ENCODE measurements around the gene FAM229A.

FAM229A gene

DNA sequence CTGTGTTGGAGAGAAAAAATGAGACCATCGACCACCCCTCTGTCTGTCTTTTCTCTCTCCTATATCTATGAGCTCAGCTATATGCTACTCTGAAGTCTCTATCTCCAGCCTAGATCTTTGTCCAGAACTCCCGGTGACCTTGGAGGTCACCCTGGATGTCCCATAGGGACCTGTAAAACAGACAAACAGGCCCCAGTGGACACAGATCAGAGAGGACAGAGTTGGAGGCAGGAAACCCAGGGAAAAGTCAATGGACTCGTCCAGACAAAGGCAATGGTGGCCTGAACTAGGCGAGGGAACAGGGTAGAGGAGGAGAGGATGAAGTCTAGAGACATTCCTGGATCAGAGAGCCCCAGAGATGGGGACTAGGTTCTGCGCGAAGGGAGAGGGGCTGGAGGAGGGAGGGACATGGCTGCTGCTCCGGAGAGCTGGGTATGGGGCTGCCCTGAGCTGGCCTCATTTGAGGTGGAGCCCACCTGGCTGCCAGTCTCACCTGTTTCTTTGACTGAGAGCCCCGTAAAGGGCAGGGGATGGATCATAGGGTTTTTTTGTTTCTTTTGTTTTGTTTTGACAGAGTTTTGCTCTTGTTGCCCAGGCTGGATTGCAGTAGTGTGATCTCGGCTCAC, 15.6 kb downstream of the FAM229A start:
- no peak for DNase-seq

- DNase-seq, result no peak
Measured at GRCh38 chr1:32345289-32345827, 16.9 kb downstream of the FAM229A start.

DNA sequence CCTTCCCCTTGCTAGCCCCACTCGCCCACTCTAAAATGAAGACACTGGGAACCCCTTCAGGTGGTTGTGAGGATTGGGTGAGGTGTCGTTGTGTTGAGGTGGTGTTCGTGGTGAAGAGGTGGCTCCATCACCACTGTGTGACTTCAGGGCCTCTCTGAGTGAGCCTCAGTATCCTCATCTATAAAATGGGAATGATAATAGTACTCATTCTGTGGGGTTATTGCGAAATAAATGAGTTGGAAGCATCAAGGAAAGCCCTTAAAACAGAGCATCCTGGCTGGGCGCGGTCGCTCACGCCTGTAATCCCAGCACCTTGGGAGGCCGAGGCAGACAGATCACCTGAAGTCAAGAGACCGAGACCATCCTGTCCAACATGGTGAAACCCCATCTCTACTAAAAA, 19.6 kb downstream of the FAM229A start:
- DNase-seq, result no peak

DNA sequence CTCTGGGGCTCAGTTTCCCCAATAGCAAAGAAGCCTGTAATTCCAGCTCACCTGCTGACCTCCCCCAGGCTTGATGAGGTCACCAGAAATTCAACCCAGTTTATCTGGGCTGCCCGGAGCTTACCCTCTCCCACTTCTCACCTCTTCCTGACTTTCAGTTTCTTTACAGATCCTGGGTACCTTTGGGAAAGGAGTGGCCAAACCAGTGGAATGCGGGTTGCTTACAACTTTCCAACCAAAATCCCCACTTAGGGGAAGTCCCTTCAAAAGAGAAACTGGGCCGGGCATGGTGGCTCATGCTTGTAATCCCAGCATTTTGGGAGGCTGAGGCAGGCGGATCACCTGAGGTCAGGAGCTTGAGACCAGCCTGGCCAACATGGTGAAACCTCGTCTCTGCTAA, 20.3 kb downstream of the FAM229A start:
- DNase-seq, result no peak

- DNase-seq, result no peak
Measured at GRCh38 chr1:32341186-32341757, 21.0 kb downstream of the FAM229A start.

DNA sequence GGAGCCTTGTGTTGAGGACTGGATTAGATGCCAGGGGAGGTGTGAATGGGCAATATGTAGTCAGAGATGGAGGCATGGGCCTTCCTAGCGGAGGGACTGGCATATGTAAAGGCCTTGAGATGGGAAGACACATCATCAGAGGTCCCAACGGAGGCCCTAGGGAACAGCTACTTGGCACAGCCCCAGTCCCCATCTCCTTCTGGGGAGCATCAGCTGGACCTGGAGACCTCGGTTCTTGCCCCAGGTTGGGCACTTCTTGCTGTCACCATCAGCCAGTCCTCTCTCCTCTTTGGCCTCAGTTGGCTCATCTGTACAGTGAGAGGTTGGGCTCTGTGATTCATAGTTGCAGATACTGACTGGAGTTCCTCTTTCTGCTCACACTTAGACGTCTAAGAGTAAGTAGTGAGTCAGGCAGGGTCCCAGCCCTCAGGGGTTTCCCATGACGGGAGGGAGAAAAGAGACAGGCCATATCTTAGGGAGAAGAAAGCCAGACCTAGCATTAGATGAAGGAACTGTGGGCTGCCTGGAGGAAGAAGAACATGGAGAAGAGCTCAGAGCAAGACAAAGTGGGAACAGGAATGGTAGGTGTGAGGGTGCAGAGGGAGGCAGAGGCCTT, 22.8 kb downstream of the FAM229A start:
- no peak for DNase-seq

- DNase-seq, result no peak
Measured at GRCh38 chr1:32338637-32339145, 23.6 kb downstream of the FAM229A start.

- no peak for DNase-seq
Measured at GRCh38 chr1:32337855-32338636, 24.2 kb downstream of the FAM229A start.

DNA sequence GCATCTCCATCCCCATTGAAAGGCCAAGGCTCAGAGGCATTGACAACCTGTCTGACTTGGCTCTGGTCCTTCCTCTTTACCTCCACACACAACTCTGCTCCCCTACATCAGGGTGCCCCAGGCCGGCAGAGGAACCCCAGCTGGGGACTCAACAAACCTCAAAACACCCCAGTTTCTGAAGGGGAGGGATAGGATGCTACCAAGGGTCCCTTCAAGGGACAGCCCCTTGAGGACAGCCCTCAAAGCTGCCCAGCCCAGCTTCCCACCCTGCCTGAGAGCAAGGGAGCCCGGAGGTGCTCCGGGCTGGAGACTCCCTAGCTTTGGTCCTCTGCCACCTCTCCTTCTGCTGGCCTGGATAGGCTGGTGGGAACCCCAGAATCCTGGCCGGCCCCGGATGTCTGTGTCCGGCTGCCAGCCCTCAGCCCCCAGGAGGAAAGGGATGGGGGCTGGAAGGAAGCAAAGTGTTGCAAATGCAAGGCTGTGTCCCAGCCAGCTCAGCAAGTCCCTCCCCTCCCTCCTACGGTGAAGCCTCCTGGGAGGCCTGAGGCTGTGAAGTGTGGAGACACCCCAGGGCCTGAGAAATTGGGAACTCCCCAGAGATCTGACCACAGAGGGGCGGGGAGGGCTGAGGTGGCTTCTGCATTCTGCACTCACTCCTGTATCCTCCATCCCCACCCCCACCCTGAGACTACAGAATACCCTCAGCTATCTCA, 25.2 kb downstream of the FAM229A start:
- no peak for DNase-seq

DNA sequence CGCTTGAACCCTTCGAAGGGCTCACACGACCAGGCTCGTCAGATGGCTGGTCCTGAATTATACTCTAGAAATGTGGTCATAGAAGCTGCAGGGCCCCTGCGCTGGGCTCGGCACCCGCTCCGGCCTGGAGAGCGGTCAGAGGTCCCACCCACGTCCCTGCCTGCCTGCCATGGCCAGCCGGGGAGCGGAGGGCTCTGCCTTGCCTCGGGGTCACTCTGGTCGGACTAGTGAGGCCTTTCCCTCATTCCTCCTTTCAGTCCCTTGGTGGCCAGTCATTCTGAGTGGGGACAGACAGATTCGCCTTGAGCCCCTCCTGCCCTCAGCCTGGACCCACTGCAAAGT, 25.7 kb downstream of the FAM229A start:
- no peak for DNase-seq

DNA sequence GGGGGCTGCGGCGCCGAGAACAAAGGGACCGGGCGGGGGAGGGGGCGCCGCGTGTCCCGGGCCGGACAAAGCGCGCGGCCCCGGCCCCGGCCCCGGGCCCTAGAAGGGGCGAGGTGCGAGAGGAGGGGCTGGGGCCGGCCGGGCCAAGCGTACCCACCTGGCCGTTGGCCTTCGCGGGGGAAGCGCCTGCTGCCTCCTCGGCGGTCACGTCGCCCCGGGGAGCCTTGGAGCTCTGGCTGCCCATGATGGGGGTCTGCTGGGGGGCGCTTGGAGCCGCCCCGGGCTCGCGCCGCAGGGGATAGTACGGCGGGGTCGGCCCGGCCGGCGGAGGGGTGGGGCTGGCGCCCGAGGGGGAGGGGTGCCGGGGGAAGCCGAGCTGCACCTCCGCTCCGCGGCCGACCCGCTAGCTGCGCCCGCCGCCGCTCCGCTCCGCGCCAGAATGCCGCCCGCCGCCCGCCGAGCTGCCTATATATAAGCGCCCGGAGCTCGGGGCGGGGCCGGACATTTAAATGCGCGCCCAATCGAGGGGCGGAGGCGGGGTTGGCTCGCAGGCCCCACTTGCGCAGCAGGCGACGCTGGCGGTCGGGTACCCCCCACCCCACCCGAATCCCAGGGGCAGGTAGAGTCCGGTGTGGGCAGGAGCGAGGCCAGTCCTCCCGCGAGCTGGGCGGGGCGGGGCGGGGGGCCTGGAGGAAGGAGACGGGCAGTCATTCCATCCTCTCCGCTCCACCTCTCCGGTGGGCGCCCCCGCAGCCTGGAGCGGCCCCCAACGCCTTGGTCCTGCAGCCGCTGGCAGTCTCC, 26.3 kb downstream of the FAM229A start, which contains the start of gene MARCKSL1:
TSS of gene MARCKSL1 (minus strand) at position 444 of the 801 bp plus-strand sequence. CDS start at position 244, 200 bp downstream.
- DNase-seq, result peak; percentile 80

- no peak for DNase-seq
Measured at GRCh38 chr1:32335535-32335789, 26.8 kb downstream of the FAM229A start.

DNA sequence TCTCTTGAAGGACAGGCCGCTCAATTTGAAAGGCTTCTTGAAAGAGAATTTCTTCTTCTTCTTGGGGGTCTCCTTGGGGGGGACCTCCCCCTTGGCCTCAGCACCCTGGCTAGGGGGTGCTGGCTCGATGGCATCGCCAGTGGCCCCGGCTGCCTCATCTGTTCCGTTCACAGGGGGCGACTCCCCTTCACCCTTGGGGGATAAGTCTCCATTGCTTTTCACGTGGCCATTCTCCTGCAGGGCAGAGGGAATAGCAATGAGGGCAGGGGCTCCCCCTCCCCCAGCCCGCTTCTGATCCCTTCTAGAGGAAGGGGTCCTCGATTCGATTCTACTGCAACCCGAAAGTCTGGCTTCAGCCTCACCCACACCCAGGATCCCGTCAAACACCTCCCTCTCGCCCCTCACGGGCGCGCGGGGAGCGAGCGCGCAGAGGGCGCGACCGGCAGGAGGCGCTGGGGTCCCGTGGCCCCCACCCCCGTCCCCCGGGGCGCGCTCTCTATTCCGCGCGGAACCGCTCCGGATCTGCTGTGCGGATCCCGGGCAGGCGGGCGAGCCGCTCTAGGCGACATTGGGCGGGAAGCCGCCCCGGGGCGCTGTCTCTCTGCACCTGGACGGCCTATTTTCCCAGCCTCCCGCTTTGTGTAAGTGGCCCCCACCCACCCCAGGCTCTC, 27.3 kb downstream of the FAM229A start:
- DNase-seq, result peak; percentile 55

DNA sequence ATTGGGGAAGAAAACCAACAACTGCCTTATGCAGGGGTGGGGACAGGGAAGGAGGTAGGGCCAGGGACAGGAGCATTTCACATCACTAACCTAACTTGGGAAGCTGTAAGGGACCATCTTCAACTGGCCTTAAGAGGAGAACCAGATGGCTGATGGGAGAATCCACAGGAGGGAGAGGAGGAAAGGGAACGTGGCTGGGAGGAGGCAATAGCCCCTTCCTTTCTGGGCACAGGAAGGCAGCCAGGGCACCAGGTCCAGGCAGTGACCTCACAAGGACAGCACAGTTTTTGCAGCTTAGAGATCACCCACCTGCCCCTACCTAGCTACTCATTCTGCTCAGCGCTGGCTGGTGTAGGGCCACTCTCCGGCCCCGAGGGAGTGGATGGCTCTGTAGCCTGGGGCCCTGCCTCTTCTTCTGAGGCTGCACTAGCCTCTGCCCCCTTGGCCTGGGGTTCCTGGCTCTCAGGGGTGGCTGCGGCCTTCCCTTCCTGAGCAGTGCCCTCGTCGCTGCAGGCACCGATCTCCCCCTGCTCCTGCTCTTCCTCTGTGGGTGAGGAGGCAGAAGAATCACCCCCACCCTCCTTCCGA, 27.9 kb downstream of the FAM229A start:
- no peak for DNase-seq

DNA sequence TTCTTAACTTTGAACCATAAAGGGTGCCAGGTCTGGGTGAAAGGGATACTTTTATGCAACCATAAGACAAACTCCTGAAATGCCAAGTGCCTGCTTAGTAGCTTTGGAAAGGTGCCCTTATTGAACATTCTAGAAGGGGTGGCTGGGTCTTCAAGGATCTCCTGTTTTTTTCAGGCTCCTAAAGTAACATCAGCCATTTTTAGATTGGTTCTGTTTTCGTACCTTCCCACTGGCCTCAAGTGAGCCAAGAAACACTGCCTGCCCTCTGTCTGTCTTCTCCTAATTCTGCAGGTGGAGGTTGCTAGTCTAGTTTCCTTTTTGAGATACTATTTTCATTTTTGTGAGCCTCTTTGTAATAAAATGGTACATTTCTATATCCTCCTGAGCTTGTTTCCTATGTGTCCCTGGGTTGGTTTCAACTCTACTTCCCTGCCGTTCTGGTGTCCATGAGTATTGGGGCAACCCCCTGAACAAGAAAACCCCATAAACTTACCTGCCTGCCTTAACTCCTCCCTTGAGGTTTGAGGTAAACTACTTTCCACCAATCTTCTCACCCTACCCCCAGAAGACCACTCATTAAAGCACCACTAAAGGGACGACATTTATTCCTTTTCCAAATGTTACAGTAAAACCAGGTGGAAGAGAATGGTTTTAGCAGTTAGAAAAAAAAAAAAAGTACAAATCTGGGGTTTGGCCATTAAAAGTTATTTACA, 28.9 kb downstream of the FAM229A start:
- no peak for DNase-seq

- DNase-seq, result no peak
Measured at GRCh38 chr1:32332290-32333079, 29.8 kb downstream of the FAM229A start.

GRCh38 chr1:32331549-32331948, 30.7 kb downstream of the FAM229A start:
- DNase-seq, result no peak

- no peak for DNase-seq
Measured at GRCh38 chr1:32330558-32331151, 31.6 kb downstream of the FAM229A start.

GRCh38 chr1:32329931-32330466, 32.3 kb downstream of the FAM229A start:
- no peak for DNase-seq

Data from activated CD4-positive, CD25-positive, alpha-beta regulatory T cell treated with anti-CD3 and anti-CD28 coated beads, Interleukin-2, amount 50 U/mL, for 72 hours (primary cell).